ENCODE data around the gene ENPEP.
"Not testable (repeated sequence)": the region's sequence is repeated elsewhere in the genome, so short reads cannot be mapped to it uniquely, and the experiment has no call there.

ENPEP gene

GRCh38 chr4:110527156-110527555 is 51.2 kb downstream of the ENPEP start:
- DNase-seq: peak; percentile 28

- DNase-seq: no peak
Observed at GRCh38 chr4:110532901-110533589, 57.1 kb downstream of the ENPEP start.

DNA sequence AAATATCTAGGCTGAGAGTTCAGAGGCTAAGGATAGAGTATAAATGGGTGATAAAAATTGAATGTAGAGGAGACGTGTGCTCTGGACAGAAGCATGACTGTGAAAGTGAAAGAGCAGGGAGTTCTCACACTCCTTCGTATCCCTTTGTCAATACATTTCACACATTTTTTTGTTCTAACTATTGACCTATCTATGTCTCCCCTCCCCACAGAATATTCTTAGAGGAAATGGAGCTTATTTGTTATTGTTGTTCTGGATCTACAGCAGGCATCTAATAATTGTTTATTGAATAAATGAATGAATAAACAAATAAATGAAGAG is 57.6 kb downstream of the ENPEP start:
- no peak for DNase-seq

DNA sequence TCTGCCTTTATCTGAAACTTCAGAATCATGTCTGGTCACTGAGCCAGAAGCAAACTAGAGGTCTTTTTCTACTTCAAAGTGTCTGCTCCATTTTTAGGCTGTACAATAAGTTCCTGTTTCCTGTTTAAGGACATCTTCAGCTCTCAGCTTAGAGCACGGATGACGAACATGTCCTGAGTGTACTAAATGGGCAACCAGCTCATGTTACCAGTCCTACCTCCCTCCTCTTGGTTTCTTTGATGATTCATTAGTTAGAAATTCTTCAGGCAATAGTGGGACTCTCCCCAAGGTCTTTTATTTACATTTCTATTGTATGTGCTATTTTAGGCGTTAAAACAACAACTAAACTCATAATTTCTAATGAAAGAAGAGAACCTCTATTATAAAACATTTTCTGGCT is 58.0 kb downstream of the ENPEP start:
- no peak for DNase-seq

- DNase-seq: no peak
Observed at GRCh38 chr4:110540581-110540980, 64.6 kb downstream of the ENPEP start.

- DNase-seq: no peak
Observed at GRCh38 chr4:110540982-110541451, 65.1 kb downstream of the ENPEP start.

- no peak for DNase-seq
Observed at GRCh38 chr4:110543577-110543976, 67.6 kb downstream of the ENPEP start.

DNA sequence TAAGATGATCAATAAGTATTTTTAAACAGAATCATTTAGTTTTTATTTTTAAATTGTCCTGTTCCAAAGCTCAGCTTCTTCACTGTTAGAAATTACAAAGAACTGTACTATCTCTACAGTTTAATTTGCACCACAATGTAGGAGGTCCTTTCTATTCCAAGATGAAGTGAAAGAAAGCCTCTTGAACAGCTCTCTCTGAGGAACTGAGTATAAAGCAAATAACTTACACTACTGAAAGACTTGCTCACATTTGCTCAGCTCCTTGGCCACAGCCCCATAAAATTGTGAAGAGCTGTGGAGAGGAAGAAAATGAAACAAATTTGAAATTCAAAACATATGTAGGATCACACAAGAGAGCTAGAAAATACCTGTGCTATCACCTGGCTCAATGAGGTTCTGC is 68.6 kb downstream of the ENPEP start:
- no peak for DNase-seq

DNA sequence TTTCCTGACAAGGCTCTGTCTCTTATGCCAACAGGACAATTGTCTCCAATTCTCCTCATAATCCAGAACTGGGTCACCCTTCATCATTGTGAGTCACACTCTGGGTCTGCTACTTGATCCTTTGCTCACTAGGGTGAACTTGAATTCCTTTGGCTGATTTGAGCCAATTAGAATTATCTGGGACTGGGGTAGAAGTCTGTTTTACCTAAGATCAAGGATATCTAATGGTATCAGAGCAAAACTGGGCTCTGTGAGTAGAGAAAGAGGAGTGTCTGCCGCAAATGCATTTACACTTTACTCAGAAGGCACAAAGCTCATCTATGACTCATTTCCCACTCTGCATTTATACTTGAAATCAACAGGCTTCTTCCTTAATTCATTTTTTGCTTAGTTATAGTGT is 74.3 kb downstream of the ENPEP start:
- no peak for DNase-seq

DNA sequence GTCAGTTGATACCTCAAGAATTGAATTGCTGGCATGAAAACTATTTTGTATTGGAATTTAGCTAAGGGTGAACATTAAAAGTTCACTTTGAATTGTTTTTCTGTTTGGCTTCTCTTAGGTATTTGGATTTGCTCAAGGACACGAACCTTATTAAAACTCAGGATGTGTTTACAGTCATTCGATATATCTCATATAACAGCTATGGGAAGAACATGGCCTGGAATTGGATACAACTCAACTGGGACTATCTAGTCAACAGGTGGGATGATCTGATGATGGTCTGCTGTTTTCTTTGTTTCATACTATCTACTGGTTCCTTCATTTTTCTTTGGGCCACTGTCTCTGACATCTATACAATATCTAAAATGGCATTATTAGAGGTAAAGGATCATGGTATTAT is 77.2 kb downstream of the ENPEP start:
- DNase-seq: no peak

DNA sequence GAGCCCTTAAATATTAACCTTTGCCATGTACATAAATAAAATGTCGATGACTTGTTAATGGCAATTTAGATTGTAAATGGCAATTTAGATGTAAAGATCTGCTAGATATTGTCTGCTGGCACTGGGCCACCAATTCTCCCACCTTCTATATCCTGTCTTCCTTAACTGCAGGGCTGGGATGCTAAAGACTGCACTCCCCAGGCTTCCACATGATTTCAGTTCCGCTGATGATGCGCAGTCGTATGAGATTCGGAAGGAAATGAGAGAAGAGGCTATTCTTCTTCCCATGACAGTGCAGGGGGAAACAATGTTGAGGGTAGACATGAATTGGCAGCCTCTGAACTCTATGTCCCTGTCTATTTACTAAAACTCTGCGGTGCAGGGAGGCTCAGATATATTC is 91.3 kb downstream of the ENPEP start:
- no peak for DNase-seq

DNA sequence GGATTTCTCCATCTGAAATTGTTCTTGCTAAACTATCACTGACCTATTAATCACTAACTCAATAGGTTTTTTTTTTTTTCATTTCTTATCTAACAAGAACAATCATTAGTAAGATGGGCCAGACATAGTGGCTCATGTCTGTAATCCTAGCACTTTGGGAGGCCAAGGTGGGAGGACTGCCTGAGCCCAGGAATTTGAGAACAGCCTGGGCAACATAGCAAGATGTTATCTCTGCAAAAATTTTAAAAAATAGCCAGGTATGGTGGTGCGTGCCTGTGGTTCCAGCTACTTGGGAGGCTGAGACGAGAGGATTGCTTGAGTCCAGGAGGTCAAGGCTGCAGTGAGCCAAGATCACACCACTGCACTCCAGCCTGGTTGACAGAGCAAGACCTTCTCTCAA is 100.7 kb downstream of the ENPEP start:
- not testable (repeated sequence) for DNase-seq

GRCh38 chr4:110586131-110586850 is 110.3 kb downstream of the ENPEP start:
- DNase-seq: no peak

DNA sequence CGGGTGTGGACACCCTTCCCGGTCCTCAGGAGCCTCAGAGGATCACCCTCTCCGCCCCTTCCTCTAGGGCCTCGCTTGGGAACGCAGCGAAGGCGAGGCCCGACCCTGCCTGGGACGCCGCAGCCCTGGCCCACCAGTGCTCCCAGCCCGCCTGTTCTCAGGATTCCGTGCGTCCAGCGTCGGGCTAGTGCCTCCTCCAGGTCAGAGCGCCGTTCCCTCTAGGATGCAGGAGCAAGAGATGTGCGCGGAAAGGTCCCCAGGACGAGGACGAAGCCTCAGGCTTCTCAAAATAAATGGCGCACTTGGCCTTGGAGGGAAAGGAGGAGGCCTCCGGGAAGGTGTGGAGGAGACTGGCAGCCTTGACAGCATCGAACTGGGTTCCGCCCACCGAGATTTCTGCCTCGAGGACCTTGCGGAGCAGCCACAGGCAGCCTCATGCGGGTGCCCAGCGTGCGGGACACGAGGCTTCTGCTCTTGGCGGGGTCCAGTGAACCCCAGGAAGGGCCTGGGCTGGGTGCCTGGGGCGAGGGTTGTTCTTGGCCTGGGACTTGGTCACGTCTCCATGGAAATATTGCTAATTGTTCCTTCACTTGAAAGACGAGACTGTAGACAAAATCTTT is 111.8 kb downstream of the ENPEP start:
- no peak for DNase-seq

DNA sequence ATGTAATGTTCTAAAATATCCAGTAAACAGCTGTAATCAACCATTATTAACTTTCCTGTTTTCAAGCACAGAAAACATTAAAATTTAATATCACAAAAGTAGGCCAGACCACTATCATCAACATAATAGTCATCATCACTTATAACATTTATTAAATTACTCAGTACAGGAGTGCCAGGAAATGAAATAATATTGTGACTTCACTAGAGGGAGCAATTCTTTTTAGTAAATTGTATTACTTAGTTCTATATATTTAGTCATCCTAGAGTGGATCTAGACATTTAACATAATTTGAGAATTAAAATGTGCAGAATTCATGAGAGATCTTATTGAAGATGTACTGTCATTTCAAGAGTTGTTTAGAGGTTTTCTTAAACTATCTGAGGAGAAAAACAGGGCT is 113.3 kb downstream of the ENPEP start:
- no peak for DNase-seq

- no peak for DNase-seq
Observed at GRCh38 chr4:110595583-110595982, 119.6 kb downstream of the ENPEP start.

GRCh38 chr4:110596431-110596830 is 120.5 kb downstream of the ENPEP start:
- DNase-seq: no peak

DNA sequence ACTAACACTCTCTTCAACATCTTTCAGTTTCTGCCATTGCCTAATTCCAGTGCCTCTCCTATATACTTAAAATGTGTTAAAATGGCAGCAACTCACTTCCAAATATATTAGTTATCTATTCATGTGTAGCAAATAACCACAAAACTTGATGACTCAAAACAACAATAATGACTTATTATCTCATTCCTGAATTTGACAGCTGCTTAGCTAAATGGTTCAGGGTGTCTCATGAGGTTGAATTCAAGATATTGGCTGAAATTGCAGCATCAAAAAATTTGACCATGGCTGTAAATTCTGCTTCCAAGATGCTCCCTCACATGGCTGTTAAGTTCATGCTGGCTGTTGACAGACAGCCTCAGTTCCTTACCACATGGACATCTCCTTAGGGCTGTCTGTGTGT is 121.6 kb downstream of the ENPEP start:
- DNase-seq: no peak

DNA sequence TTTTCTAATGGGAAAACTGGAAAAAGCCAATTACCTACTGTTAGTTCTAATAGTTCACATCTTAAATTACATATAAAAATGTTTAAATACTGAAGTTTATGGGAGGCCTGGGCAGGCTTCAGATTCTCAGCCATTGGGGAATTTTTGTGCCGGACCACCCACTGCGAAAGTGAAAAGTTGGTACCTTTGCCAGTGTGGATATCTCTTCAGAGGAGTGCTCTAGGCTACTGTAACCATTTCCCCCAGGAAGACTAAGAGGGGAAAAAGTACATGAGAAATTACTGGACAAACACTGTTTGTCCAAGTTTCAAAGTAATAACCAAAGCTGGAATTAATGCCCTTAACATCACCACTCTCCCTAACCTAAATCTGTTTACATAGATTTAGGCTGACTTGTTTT is 126.1 kb downstream of the ENPEP start:
- no peak for DNase-seq

- DNase-seq: no peak
Observed at GRCh38 chr4:110605077-110605476, 129.1 kb downstream of the ENPEP start.

DNA sequence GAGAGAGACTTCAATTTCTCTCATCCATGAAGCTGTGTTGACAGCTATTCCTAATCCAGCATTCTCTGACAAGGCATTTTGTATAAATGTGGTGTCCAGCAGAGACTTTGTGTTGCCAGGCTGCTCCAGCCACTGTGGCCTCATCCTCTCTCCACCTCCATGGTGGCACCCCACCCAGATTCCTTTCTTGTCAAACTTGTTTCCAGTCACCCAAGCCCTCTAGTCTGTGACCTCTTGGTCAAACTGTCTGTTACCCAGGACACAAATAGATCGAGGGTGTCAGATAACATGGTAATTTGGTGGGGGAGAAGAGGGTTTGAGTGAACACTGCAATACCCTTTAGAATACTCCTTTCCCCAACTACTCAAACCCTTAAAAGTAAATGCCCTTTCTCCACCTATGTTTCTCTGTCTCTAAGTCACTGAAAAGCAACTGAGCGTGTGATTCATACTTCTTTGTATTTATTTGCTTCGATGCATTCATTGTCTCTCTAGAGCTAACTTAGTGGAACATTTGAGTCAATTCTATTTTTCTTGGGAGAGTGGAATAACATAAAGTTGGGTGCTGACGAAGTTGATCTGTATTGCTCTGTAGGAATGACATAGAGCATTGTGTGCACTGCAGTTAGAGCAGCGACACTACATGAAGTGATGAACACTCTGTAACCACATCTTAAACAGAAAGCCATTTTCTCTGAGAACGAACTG is 133.2 kb downstream of the ENPEP start:
- no peak for DNase-seq

DNA sequence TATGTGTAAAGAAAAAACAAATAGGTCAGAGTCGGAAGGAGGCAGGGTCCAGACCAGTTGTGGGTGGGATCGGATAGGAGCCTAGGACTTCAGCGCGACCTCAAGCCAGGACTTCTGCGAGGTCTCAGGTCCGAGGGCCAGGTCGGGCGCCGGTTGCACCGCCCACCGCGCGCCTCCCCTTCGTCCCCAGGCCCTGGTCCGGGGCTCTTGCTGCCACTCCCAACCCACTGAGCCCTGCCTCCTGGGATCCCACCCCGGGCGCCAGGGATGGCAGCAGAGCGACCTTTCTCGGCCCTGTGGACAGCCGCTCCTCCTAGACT is 134.6 kb downstream of the ENPEP start:
- DNase-seq: no peak

GRCh38 chr4:110610940-110611831 is 135.2 kb downstream of the ENPEP start:
- no peak for DNase-seq
